Measurements from ENCODE around the gene FOXQ1.

- TF ChIP-seq POLR2A (IDR thresholded peaks at IDR 0.05; ENCODE audit: low read depth, low read length) (no peak), POLR2AphosphoS5 (IDR thresholded peaks at IDR 0.05; ENCODE audit: low read depth, low read length) (no peak), TAF1 (IDR thresholded peaks at IDR 0.05; ENCODE audit: low read depth, low read length) (no peak)
Measured at GRCh38 chr6:1321738-1322137, 9.8 kb downstream of the FOXQ1 start.
